Astrocyte (in vitro differentiated cells and primary cell): ENCODE measurements around the gene HTT-AS.

Experiments
- EZH2 ChIP-seq: IDR thresholded peaks from 2 replicates; pipeline ENCODE4 v1.6.1; 2012; ENCODE audit warnings: mild to moderate bottlenecking, low read length, inconsistent platforms; ENCODE audit not compliant: insufficient read depth
- TF ChIP-seq, protein P1 (sequence below): IDR thresholded peaks from 2 replicates; pipeline ENCODE4 v1.5.1; 2011; ENCODE audit warnings: low read depth, mild to moderate bottlenecking, inconsistent platforms, low read length, moderate library complexity; ENCODE audit not compliant: insufficient read depth

DNA sequence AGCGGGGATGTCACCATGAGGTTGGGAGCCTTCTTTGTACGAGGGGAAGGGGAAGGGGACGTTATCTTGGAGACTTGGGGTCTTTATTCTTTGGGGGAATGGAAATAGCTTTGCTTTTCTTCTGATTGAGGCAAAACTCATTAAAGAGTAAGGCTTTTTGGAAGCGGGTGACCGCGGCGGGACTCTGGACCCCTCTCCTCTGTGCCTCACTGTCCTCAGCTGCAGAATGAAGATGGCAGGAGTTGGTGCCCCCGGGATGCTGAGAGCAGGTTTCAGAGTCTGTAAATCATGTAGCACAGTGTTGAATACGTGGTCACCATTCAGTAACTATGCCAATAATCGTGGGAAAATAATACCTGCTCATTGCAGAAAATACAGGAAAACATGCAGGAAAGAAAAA, 32.1 kb downstream of the HTT-AS start:
- TF ChIP-seq, protein P1, sequence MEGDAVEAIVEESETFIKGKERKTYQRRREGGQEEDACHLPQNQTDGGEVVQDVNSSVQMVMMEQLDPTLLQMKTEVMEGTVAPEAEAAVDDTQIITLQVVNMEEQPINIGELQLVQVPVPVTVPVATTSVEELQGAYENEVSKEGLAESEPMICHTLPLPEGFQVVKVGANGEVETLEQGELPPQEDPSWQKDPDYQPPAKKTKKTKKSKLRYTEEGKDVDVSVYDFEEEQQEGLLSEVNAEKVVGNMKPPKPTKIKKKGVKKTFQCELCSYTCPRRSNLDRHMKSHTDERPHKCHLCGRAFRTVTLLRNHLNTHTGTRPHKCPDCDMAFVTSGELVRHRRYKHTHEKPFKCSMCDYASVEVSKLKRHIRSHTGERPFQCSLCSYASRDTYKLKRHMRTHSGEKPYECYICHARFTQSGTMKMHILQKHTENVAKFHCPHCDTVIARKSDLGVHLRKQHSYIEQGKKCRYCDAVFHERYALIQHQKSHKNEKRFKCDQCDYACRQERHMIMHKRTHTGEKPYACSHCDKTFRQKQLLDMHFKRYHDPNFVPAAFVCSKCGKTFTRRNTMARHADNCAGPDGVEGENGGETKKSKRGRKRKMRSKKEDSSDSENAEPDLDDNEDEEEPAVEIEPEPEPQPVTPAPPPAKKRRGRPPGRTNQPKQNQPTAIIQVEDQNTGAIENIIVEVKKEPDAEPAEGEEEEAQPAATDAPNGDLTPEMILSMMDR, result no peak
- no peak for TF ChIP-seq EZH2
